ENCODE results near the gene TCF4. TPM values are rescaled to one million over a fixed set of nuclear protein-coding genes. Genes with fewer than 3 reads are reported as not detected.

The TCF4 gene
- total RNA-seq, 1 experiment from 2014 or later, result 104 TPM

- peaks cover 16% of the 10 kb centered on the region for H3K4me1 Mint-ChIP-seq
- H3K27me3 Mint-ChIP-seq (ENCODE audit: low read depth), result no peaks in the 10 kb centered on the region
- peaks cover 35% of the 10 kb centered on the region for H3K36me3 Mint-ChIP-seq
- no peak for TF ChIP-seq ATF2 (CRISPR knock-in tag; IDR thresholded peaks at IDR 0.05; ENCODE audit: borderline replicate concordance, low read depth)
- TF ChIP-seq USF2 (CRISPR knock-in tag; IDR thresholded peaks at IDR 0.05), result no peak
- TF ChIP-seq TEAD1 (CRISPR knock-in tag; IDR thresholded peaks at IDR 0.05), result no peak
- no peak for TF ChIP-seq ZNF416 (CRISPR knock-in tag; IDR thresholded peaks at IDR 0.05)
- TF ChIP-seq AR (CRISPR knock-in tag; IDR thresholded peaks at IDR 0.05), result no peak
- no peak for TF ChIP-seq FOXJ3 (CRISPR knock-in tag; IDR thresholded peaks at IDR 0.05; ENCODE audit: borderline replicate concordance)
- no peak for TF ChIP-seq MYBL2 (CRISPR knock-in tag; IDR thresholded peaks at IDR 0.05)
- no peak for TF ChIP-seq ZBTB43 (CRISPR knock-in tag; IDR thresholded peaks at IDR 0.05)
- TF ChIP-seq ZNF425 (CRISPR knock-in tag; conservative IDR thresholded peaks at IDR 0.05), result no peak
- no peak for TF ChIP-seq ZNF532 (CRISPR knock-in tag; IDR thresholded peaks at IDR 0.05; ENCODE audit: borderline replicate concordance)
- TF ChIP-seq CREB1 (CRISPR knock-in tag; IDR thresholded peaks at IDR 0.05), result no peak
- TF ChIP-seq NFYB (CRISPR knock-in tag; conservative IDR thresholded peaks at IDR 0.05; ENCODE audit: low read depth), result no peak
- TF ChIP-seq STAT6 (CRISPR knock-in tag; conservative IDR thresholded peaks at IDR 0.05; ENCODE audit: low read depth), result no peak
- TF ChIP-seq FOXP1 (CRISPR knock-in tag; IDR thresholded peaks at IDR 0.05; ENCODE audit: borderline replicate concordance), result no peak
- TF ChIP-seq TP53 (CRISPR knock-in tag; IDR thresholded peaks at IDR 0.05), result no peak
- no peak overlapping the region for H3K4me3 Mint-ChIP-seq
- DNase-seq (ENCODE audit: low spot score), result no peak
- H3K27ac Mint-ChIP-seq, result no peak overlapping the region
- ATAC-seq, result peak; percentile 61
- CTCF ChIA-PET, result interaction anchor here (0.6 to 1.6 kb wide), 13 partner anchors 8 to 1329 kb away, joined by 3 to 8 read pairs (median 4); no protein-coding TSS in a partner anchor
- POLR2A ChIA-PET, result interaction anchor here (0.6 to 0.7 kb wide), 2 partner anchors 11 to 1349 kb away, joined by 5 to 8 read pairs; no protein-coding TSS in a partner anchor
- no peaks in the 10 kb centered on the region for H3K9me3 Mint-ChIP-seq
Observed at GRCh38 chr18:55275039-55275901, 312.7 kb downstream of the TCF4 start.

Data from WTC11 (cell line).